Epithelial cell of prostate (primary cell): ENCODE measurements around the gene OPRM1.
"Not testable (repeated sequence)": the region's sequence is repeated elsewhere in the genome, so short reads cannot be mapped to it uniquely, and the experiment has no call there.

ENCODE experiments used
- DNase-seq: peaks from one replicate; pipeline ENCODE4 v3.0.0-alpha.2; 2011; ENCODE audit warnings: low read depth, low spot score
- H3K27ac ChIP-seq: fragments of 450-650 bp; 2 replicates; pipeline ENCODE4 v1.5.1; 2017; ENCODE audit warnings: mild to moderate bottlenecking

The OPRM1 gene

DNA sequence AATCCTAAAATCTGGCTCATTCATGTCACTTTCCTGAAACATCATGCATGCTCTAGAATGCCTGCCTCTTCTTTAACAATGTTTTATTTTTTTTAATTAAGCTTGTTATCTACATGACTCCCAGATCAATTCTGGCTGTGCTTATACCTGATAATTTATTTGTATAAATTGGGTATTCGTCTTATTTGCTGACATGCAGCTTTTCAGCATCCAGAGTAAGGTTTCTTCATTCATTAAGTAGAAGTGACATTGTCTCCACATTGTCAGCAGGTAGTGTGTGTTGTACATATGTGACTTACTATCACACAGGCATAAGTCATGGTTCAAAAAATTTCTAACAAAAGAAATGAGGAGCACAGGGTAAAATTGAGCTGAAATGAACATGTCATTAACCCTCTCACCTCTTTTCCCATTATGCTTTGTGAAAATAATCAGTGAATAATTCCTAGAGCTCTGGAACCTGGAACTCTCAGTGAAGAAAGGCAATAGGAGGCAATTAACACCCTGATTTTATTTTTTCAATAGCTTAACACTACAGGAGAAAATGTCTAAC, 157.4 kb downstream of the OPRM1 start:
- H3K27ac ChIP-seq = no peak overlapping the region
- DNase-seq = no peak

DNA sequence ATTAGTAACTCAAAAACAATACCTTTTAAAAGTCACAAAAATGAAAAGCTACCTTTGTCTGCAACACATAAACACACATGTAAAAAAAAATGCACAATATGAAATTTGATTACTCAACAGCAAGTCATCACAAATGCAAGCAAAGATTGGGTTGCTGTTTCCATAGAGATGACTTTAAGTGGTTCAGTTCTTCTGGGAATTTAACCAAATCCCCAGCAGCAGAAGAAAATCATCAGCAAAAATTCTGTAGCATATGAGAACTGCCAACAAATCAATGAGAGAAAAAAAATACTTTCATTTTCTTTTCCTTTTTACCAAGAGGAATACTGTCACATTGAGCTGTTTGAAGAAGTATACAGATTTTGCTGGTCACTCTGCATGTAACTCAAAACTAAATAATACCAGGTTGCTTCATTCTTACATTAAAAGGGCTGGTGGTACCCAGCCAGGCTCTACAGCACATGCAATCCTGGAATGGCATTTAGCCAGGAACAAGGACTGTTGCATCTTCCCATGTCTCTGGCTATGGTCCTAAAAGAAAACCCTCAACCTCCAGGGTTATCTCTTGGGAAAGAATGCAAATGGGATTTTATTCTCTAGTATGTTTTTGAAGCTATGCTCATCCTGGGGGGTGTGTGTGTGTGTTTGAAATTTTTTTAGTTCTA, 158.3 kb downstream of the OPRM1 start:
- no peak for DNase-seq
- no peak overlapping the region for H3K27ac ChIP-seq

DNA sequence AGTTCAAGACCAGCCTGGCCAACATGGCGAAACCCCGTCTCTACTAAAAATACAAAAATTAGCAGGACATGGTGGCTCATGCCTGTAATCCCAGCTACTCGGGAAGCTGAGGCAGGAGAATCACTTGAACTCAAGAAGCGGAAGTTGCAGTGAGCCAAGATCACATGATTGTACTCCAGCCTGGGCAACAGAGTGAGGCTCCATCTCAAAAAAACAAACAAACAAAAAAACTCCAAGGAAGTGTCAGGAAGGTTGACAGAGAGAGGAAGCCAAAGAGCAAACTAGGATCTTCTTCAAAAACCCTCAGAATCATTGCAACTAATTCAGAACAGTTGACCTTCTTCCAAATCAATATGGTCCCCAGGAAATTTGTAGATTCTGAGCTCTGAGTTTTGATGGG, 162.6 kb downstream of the OPRM1 start:
- not testable (repeated sequence) for H3K27ac ChIP-seq, DNase-seq

DNA sequence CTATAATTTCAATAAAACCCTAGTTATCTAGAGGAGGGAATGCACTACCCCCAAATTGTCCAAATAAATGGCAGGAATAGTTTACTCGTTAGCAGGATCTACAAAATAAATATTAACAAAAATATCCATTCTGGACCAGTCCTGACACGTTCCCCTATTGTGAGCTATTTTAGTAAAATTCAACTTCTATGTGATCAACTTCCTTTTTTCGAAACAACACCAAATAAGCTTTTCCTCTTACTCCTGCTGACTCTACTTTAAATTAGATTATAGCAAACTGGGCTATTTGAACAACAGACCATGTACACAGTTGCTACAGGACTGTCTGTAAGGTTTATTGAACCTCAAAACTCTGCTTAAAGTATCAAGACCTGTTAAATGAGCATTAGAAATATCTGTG, 163.3 kb downstream of the OPRM1 start:
- no peak for DNase-seq
- H3K27ac ChIP-seq = no peak overlapping the region

DNA sequence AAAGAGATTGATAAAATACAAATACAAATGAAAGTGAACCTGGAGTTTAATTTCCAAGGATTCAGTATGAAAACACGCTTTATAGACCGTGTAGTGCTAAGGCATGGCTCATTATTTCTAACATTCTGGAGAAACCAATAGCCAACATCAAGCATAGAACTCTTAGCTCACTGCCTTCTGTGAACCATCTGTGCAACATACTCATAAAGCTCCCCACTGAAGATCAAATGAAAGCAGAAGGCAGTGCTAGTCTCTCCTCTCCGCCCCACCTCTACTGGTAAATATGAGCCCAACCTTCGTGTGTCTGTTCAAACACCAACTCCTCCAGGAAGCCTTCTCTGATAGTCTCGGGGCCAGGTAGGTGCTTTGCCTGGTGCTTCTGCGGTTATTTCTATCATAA, 163.9 kb downstream of the OPRM1 start:
- no peak overlapping the region for H3K27ac ChIP-seq
- DNase-seq = no peak

DNA sequence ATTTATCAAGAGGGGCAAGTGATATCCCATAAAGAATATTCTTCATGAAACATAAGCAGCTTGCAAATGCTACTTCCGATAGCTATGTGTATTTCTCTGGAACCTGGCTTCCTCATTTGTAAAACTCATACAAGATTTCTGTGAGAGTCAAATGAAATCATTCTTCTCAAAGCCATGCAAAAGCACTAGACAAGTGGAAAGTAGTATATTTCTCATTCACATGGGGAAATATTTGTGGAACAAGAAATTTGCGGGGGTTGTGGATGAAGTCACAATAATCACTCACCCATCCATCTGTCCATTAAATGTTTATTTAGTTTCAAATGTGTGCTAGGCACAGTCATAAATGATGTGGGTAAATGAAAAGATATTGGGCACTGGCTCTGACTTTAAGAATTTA, 167.1 kb downstream of the OPRM1 start:
- no peak for DNase-seq

DNA sequence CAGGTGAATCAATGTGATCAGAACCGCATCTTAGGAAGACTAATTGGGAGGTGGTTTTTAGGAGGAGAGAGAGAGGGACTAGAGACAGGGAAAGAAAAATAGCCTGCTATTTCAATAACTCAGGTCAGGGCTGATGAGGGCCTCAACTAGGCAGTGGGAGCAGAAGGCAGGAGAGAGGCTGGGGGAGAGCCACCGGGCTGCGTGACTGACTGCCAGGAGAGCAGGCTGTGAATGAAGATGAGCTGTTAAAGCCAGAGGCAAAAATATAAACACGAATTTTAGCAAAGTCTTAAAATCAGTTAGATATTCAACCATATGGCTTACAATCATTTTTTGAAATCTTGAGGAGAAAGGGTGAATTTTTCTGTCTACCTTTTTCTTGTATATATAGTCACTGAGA, 168.0 kb downstream of the OPRM1 start:
- no peak for DNase-seq
- no peak overlapping the region for H3K27ac ChIP-seq

More for the DNA sequence above, 167.1 kb downstream of the OPRM1 start:
- no peak overlapping the region for H3K27ac ChIP-seq

DNA sequence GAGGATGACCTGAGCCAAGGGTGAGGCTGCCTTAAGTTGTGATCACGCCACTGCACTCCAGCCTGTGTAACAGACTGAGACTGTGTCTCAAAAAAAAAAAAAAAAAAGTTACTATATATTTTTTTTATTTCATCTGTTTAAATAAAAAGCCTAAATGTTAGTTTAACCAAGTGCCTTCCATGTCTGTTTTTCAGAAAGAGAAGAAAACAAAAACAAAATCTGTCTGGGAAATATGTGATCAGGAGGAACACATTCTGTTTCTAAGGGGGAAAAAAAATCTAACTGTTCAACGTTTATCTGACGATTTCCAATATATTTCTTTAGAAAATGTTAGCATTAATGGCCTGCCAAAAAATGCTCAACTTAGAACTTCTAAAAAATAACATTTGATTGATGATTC, 170.5 kb downstream of the OPRM1 start:
- no peak overlapping the region for H3K27ac ChIP-seq
- DNase-seq = no peak

DNA sequence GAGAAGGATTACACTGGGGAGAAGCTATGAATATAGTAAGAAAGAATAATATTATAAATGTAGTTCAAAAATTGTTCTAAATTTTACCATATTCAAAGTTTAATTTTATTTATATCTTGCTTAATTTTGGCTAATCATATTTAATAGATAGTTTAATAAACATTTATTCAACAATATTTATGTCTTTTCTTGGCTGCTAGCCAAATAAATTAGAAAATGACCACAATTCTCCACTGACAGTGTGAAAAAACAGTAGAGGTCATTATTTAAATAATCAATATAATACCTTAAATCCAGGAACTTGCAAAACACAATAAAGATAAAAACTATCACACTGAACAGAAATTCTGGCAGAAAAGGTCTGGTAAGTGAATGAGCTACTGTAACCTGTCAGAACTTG, 171.6 kb downstream of the OPRM1 start:
- no peak overlapping the region for H3K27ac ChIP-seq
- no peak for DNase-seq

DNA sequence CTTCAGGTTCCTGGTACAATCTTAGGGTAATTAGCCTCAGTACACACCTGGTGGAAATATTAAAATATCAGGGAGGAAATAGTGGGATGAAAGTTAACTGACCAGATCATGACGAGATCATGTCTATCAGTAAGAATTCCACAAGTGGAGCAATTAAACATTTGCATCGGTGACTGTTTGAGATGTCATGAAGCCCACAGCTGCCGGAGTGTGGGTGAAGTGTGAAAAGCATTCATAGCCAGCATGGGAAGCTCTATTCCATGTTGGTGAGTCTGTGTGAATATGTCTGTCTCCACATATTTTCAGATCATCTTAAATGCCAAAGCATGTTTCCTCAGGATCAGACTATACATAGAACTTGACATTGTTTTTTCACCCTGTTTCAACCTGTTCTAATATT, 174.7 kb downstream of the OPRM1 start:
- no peak overlapping the region for H3K27ac ChIP-seq
- DNase-seq = no peak

DNA sequence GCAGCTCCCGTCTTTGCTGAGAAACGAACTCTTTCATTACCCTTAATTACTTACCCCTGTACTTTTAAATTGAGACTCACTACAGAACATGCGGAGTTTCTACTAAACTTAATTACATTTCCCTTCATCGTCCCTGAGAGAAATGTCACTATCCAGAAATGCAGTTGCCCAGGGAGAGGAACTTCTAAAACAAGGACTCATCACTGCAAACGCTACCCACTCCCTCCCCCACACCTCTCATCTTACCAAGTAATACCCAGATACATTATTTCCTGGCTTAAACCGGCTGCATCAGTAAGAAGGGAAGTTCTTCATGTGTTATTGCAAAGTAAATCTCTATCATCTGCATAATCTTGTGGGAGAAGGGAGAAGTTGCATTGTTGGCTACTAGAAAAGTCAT, 179.3 kb downstream of the OPRM1 start:
- no peak for DNase-seq
- no peak overlapping the region for H3K27ac ChIP-seq

DNA sequence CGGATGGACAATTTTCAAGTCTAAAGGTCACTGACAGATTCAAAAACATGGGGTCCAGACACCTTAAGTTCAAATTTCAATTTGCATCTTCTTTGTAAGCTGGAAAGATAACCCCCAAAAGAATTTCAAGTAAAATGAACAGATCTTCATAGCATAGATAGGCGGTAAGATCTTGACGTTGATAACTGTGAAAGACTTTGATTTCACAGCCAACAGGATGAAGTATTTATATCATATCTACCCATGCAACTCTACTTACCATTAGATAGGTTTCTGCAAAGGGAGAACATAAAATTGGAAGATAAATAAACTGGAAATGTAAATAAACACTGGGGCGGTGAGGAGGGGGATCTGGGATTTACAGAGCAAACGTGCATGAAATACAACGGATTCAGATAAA, 179.7 kb downstream of the OPRM1 start:
- DNase-seq = no peak
- no peak overlapping the region for H3K27ac ChIP-seq

DNA sequence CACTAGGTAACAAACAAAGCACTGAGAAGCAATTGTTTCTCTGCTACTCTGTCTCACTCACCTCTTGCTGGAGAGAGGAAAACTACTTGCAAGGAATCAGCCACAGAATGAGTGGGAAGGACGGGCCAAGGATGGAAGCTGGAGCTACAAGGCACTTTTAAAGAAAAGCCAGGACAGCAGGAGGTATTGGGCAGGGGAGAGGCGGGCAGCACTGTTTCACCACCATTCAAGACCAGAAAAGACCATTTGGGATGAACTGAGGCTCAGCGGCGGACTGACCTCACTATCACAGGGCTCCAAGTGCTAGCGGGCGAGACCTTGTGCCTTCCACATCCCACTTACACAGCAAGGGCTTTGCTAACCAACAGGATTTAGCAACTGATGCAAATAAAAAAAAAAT, 180.2 kb downstream of the OPRM1 start:
- DNase-seq = no peak
- no peak overlapping the region for H3K27ac ChIP-seq

DNA sequence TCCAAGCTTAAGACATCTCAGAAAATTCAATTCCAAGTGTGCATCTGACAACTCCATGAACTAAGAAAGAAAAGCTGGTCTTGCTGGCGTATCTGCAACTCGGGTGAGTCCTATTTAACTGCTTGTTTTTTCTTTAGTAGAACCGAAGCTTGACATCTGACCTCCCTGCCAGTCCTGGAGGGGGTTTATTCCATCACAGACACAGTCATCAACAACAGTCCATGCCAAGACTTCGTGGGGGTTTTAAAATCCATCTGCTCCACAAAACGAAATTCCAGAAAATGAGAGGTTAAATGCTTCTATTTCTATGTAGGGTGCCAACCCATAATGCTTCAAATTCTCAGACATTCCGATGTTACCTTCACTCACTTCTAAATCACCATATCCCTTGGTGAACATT, 183.7 kb downstream of the OPRM1 start:
- no peak for DNase-seq
- no peak overlapping the region for H3K27ac ChIP-seq

DNA sequence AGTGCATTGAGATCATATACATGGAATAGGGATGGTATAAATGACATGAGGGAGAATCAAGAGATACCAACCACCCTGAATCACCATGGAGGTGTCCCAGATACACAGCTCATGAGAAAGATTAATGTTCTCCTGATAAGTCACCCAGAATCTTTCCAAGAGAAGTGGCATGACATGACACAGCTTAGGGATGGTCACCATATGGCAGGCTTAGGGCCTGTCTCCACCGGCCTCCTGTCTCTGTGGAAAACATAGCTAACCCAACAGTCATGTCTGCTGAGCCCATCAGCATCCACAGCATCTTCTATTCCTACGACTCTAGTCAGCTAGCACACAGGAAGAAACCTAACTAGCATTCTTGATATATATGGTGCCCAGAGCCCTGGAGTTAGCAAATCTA, 184.3 kb downstream of the OPRM1 start:
- H3K27ac ChIP-seq = no peak overlapping the region
- DNase-seq = no peak

DNA sequence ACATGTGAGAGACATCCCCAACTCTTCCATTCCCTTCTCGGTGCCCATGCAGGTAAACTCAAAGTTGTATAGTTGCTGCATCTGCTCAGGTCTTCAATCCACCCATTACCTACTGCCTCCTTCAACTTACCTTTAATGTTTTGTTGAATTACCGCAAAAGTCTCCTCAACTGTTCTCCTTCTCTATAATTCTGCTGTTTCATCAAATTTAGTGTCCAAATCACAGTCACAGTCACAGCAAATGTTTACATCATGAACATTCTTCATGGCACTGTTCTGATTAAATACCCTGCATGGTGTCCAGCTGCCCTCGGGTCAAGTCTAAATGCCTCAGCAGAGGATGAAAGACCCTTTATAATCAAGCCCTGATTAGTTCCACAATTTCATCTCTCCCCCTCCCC, 187.4 kb downstream of the OPRM1 start:
- no peak for DNase-seq
- H3K27ac ChIP-seq = no peak overlapping the region

DNA sequence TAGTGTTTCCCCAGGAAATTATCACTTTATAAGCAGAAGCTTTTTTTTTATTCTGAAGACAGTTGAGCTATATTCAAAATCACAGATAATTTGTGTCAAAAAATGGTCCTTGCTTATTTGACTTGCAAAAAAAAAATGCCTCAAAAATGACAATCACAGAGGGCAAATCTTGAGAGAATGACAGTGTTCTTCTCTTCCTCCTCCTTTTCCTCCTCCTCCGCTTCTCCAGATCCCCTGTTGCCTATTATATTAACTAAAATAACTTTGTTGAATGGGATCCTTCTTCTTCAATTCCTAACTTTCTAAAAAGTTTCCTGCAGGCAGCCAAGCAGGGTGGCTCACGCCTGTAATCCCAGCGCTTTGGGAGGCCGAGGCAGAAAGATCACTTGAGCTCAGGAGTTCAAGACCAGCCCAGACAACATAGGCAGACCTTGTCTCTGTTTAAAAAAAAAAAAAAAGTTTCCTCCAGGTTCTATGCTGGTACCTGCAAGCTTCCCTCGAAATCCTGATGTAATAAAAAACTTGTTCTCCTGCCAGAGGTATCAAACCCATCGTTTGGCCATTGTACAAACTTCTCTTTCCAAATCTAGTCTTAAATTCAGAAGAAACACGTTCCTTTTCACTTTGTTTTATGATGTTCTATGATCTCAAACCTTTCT, 189.0 kb downstream of the OPRM1 start:
- H3K27ac ChIP-seq = no peak overlapping the region
- DNase-seq = no peak

DNA sequence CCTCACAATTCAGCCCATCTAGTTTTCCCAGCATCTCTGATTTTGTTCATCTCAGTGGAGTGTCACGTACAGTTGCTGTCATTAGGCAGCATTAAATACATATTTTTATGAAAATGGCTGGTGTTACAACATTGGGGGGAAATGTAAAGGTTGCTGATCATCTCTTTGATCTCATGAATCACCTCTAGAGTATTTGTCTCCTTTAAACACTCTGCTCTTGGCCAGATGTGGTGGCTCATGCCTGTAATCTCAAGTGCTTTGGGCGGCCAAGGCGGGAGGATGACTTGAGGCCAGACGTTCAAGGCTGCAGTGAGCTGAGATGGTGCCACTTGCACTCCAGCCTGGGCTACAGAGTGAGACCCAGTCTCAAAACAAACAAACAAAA, 189.5 kb downstream of the OPRM1 start:
- DNase-seq = no peak
- H3K27ac ChIP-seq = no peak overlapping the region

DNA sequence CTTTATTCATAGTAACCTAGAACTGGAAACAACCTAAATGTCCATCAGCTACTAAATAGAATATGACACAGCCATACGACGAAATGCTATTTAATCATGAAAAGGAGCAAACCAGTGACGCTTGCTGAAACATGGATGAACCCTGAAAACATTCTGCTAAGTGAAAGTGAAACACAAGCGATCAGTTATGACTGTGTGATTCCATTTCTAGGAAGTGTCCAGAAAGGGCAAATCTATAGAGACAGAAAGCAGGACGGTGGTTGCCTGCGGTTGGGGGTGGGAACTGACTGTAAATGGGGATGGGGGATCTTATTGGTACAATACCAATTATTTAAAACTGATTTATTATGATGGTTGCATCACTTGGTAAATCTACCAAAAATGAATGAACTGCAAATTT, 190.7 kb downstream of the OPRM1 start:
- H3K27ac ChIP-seq = no peak overlapping the region
- DNase-seq = no peak

DNA sequence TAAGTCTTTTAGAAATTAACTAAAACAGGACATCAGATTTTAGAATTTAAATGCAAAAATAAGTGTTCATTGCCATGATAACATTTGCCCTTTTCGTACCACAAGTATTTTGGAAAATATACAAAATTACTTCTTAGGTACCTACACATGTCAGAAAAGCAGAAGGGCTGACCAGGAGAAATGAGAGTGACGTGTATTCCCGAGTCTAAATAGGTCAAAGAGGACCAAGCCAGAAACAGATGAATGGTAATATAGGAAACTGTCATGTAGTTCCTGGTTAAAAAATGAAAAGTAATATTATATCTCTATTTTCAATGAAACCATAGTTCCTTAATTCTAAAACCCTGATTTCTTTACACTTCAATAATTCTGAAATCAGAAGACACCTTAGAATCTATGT, 191.4 kb downstream of the OPRM1 start:
- H3K27ac ChIP-seq = no peak overlapping the region

DNA sequence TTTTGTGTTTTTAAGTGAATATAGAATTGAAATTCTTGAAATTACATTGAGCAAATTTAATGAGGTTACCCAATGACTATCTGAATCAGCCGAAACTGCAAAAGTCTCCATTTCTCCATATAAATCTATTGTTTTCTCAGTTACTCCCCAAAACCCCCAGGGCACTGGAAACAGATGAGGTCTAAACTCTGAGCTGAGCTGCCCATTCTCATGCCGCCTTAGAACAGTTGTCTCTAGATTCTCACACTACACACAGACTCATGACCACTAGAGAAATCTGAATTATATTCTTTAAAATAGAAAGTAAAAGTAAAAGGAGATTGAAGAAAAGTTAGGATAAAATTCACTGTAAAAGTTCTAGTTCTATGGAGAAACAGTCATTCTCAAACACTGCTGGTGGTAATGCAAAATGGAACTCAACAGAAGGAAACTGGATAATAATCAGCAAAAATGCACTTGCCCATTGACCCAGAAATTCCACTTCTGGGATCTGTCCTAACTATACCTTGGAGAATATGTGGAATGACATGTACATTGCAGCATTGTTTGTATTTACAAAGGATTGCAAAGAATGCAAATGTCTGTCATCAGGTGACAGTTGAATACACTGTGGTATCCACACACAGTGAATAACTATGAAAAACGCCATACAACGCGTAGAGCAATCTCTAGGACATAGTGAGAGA, 192.0 kb downstream of the OPRM1 start:
- DNase-seq = no peak
- no peak overlapping the region for H3K27ac ChIP-seq

More for the DNA sequence above, 191.4 kb downstream of the OPRM1 start:
- no peak for DNase-seq
